ENCODE data around the gene FOXJ1.

Gene FOXJ1

DNA sequence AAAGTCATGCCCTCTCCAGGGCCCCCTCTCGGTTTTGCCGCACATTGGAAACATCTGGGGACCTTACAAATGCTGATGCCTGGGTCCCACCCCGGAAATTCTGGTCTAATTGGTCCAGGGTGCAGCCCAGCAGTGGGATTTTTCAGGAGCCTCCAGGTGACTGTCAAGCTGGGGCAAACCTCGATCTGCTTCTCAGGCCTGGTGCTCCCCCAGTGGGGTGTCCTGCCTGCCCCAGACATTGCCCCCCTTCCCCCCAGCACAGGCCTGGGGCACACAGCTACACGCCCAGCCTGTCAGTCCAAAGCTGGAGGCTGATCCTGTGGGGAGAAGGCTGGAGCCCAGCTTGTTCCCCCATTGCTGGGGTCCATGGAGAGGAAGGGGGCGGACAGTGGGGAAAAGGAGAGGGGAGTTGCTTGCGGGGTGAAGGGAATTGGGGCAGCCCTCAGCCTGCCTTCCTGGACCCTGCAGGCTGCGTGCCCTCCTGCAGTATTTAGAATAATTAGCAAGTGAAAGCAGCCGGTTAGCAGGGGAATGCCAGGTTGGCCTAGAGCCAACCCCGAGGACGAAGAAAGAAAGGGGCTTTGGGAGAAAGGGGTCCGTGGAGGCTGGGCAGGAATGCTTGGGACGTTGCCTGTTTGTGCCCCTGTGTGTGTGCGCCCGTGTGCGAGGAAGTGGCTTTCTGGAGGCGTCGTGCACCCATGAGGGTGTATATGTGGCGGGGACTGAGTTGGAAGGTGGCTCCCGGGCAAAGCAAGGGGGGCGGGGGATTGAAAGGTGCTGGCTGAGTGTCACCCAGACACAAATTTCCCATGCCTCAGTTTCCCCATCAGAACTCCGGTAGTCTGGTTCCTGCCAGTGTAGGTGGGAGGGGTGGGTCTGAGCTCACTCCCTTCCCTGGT, 5.9 kb downstream of the FOXJ1 start:
- no peak for DNase-seq (ENCODE audit: extremely low spot score)
- POLR2A ChIA-PET: no interaction called here
- TF ChIP-seq FOXK2 (IDR thresholded peaks at IDR 0.05): no peak
- CTCF ChIA-PET: interaction anchor here (0.6 to 1.2 kb wide), 4 partner anchors 10 to 146 kb away, joined by 3 to 6 read pairs (median 4); no protein-coding TSS in a partner anchor

DNA sequence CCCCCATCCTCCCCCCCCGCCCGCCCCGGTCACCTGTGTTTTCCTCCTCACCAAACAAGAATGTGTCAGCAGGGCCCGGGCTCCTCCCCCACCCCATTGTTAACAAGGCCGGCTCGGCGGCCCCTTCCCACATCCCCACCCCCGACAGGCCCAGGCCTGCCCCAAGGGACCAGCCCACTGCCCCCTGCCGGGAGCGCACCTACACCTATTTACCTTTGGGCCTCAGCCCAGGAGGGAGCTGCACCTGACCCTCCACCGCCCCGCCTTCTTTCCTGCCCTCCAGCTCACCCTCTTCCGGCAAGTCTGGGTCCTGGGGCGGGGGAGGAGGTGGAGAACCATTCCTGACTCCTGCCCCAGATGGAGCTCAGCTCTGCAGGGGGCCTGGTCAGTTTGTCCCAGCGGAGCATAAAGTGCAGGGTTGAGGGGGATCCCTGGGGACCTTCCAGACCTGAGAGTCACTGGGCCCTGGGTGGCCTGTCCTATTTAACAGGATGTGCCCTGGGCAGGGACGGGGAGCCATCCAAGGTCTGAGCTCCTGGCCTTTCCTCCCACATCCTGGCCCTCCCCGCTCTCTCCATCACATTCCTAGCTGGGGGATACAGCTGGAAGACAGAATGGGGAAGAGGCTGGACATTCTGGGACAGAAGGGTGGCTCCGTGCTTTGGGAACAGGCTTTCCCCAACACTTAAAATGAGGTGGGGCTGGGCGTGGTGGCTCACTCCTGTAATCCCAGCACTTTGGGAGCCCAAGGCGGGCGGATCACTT, 8.3 kb downstream of the FOXJ1 start:
- CTCF ChIA-PET: interaction anchor here (0.9 to 1.2 kb wide), 3 partner anchors 11 to 147 kb away, joined by 3 to 5 read pairs (median 5); no protein-coding TSS in a partner anchor
- POLR2A ChIA-PET: interaction anchor here (0.8 to 1.0 kb wide), 2 partner anchors 8 to 9 kb away, joined by 3 to 4 read pairs; partner anchors contain the start of gene FOXJ1
- TF ChIP-seq HDGF (IDR thresholded peaks at IDR 0.05; ENCODE audit: borderline replicate concordance) (no peak), CTBP1 (IDR thresholded peaks at IDR 0.05; ENCODE audit: borderline replicate concordance) (no peak), ZNF384 (IDR thresholded peaks at IDR 0.05) (no peak)
- DNase-seq (ENCODE audit: extremely low spot score): no peak

DNA sequence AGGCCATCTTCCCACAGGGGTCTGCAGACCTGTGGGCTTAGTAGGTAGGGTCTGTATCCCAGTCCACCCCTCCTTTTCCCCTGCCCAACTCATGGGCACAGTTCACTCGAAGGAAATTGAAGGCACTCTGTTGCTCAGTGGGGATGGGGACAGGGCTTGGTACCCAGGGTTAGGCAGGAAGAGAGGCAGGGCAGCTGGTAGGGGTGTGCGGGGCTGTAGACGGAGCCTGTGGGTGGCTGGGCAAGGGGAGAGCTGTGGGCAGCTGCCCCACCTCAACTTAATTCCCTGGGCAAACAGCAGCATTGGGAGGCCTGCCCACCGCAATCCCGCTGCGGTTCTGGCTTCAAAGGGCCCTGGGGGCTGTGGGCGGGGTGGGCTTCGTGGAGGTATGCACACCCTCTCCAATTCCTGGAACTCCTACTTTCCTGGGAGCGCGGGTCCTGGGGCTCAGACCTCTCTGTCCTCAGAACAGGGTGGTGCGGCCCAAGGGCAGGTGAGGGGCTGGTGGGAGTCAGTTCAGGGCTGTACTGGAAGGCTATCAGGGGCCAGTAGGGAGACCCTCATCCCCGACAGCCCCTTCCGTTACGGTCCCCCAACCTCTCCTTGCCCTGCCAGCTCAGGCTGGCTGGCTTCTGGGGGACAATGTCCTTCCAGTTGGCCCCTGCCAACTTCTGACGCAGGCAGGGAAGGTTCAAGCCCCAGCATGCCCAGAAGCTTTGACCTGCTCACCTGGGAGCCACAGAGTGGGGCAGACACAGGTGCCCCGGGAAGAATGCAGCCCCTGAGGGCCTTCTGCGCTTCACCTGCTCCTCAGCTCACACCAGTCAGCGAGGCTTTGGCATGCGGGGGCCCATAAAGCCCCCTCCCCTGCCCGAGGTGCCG, 9.1 kb downstream of the FOXJ1 start:
- no peak for DNase-seq (ENCODE audit: extremely low spot score)
- ChIA-PET CTCF (no interaction called here), POLR2A (no interaction called here)
- no peak for TF ChIP-seq SP1 (IDR thresholded peaks at IDR 0.05)
- TF ChIP-seq, protein P1, sequence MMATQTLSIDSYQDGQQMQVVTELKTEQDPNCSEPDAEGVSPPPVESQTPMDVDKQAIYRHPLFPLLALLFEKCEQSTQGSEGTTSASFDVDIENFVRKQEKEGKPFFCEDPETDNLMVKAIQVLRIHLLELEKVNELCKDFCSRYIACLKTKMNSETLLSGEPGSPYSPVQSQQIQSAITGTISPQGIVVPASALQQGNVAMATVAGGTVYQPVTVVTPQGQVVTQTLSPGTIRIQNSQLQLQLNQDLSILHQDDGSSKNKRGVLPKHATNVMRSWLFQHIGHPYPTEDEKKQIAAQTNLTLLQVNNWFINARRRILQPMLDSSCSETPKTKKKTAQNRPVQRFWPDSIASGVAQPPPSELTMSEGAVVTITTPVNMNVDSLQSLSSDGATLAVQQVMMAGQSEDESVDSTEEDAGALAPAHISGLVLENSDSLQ (IDR thresholded peaks at IDR 0.05): no peak
- no peak for TF ChIP-seq ELF4 (IDR thresholded peaks at IDR 0.05)
- no peak for TF ChIP-seq SUZ12 (IDR thresholded peaks at IDR 0.05)
- no peak for TF ChIP-seq LEF1 (IDR thresholded peaks at IDR 0.05; ENCODE audit: borderline replicate concordance)
- no peak for TF ChIP-seq BHLHE40 (IDR thresholded peaks at IDR 0.05; ENCODE audit: borderline replicate concordance)
- TF ChIP-seq FOXK2 (IDR thresholded peaks at IDR 0.05): no peak
- no peak for TF ChIP-seq ARNT (IDR thresholded peaks at IDR 0.05)
- TF ChIP-seq CTBP1 (IDR thresholded peaks at IDR 0.05; ENCODE audit: borderline replicate concordance): no peak
- TF ChIP-seq HDGF (IDR thresholded peaks at IDR 0.05; ENCODE audit: borderline replicate concordance): no peak
- no peak for TF ChIP-seq FOXA1 (IDR thresholded peaks at IDR 0.05)
- TF ChIP-seq TARDBP (IDR thresholded peaks at IDR 0.05): no peak
- no peak for TF ChIP-seq ZNF384 (IDR thresholded peaks at IDR 0.05)
- TF ChIP-seq FOXM1 (IDR thresholded peaks at IDR 0.05; ENCODE audit: borderline replicate concordance): no peak
- no peak for TF ChIP-seq L3MBTL2 (conservative IDR thresholded peaks at IDR 0.05)
- TF ChIP-seq NFRKB (IDR thresholded peaks at IDR 0.05): no peak

DNA sequence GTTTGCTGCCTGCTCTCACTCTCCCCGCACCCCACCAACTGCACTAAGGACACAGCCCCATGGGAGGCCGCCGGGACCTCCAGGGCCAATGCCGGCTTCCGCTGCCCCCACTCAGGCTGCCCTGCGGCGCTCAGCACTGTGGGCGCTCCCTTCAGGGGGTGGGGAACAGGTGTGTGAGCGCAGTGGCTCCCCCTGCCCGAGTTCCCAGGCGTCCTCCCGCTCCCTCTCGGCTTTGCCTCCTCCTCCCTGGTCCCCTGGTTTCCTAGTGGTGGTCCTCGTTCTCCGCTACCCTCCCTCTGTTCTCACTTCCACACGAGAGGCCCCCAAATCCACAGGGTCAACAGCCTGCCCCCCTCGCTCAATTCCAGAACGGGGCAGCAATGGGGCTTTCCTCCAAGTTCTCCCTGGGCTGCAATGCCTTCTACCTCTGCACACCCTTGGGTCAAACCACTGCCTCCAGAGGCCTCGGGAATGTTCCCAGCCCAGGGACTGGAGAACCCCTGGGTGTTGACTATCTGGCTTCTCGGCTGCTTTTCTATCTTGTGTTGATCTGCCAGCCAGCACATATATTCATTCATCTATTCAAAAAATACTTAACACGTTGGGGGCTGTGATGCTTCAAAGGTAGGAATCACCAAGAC, 9.9 kb downstream of the FOXJ1 start:
- no peak for DNase-seq (ENCODE audit: extremely low spot score)
- TF ChIP-seq ELF4 (IDR thresholded peaks at IDR 0.05) (no peak), SUZ12 (IDR thresholded peaks at IDR 0.05) (no peak), TARDBP (IDR thresholded peaks at IDR 0.05) (no peak), FOXK2 (IDR thresholded peaks at IDR 0.05) (no peak)
- CTCF ChIA-PET: no interaction called here
- POLR2A ChIA-PET: interaction anchor here (1.1 to 1.2 kb wide), 2 partner anchors 10 to 134 kb away, joined by 3 read pairs; partner anchors contain the start of genes FOXJ1 and UBALD2

DNA sequence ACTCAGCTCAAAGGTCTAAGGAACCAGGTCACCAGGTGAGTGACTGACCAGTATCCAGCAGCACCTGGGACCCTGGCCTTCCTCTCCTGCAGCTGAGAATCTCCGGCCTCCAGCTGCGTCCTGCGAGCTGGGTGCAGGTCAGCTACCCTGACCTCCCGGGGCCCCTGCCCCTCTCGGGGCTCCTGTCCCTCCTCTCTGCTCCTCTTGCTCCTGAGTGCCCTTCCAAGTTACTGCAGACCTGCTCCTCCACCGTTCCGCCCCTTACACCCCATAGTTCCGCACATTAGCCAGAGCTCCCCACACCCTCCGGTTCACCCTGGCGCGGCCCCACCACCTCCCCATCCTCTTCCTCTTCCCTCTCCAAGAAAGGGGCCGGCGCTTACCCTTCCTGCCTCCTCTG, 10.6 kb downstream of the FOXJ1 start:
- TF ChIP-seq LEF1 (IDR thresholded peaks at IDR 0.05; ENCODE audit: borderline replicate concordance) (no peak), HDGF (IDR thresholded peaks at IDR 0.05; ENCODE audit: borderline replicate concordance) (no peak), SP1 (IDR thresholded peaks at IDR 0.05) (no peak), ELF4 (IDR thresholded peaks at IDR 0.05) (no peak), SUZ12 (IDR thresholded peaks at IDR 0.05) (no peak), CTBP1 (IDR thresholded peaks at IDR 0.05; ENCODE audit: borderline replicate concordance) (no peak), ARNT (IDR thresholded peaks at IDR 0.05) (no peak), FOXM1 (IDR thresholded peaks at IDR 0.05; ENCODE audit: borderline replicate concordance) (no peak), BHLHE40 (IDR thresholded peaks at IDR 0.05; ENCODE audit: borderline replicate concordance) (no peak), ZNF384 (IDR thresholded peaks at IDR 0.05) (no peak), L3MBTL2 (conservative IDR thresholded peaks at IDR 0.05) (no peak), TARDBP (IDR thresholded peaks at IDR 0.05) (no peak), NFRKB (IDR thresholded peaks at IDR 0.05) (no peak), FOXA1 (IDR thresholded peaks at IDR 0.05) (no peak)
- TF ChIP-seq, protein P1 (IDR thresholded peaks at IDR 0.05): no peak
- DNase-seq (ENCODE audit: extremely low spot score): no peak
- ChIA-PET POLR2A (interaction anchor here (1.1 to 1.2 kb wide), 2 partner anchors 11 to 134 kb away, joined by 3 read pairs; partner anchors contain the start of genes FOXJ1 and UBALD2), CTCF (interaction anchor here (0.5 to 0.7 kb wide), 2 partner anchors 52 to 149 kb away, joined by 4 to 5 read pairs; no protein-coding TSS in a partner anchor)

Data from HEK293T (cell line).